ENCODE measurements around the gene LHX4. TPM values are rescaled to one million over a fixed set of nuclear protein-coding genes. Genes with fewer than 3 reads are reported as not detected.

LHX4 gene
- total RNA-seq, 2 experiments from 2014 or later = not detected

- H3K9me3 Mint-ChIP-seq = no peaks in the 10 kb centered on the region
- ChIA-PET CTCF (interaction anchor here (0.9 to 1.4 kb wide), 5 partner anchors 24 to 231 kb away, joined by 3 to 4 read pairs (median 3); no protein-coding TSS in a partner anchor), POLR2A (no interaction called here)
- H3K27me3 Mint-ChIP-seq = peaks cover 14% of the 10 kb centered on the region
- no peak overlapping the region for H3K27ac Mint-ChIP-seq
- no peak overlapping the region for H3K4me3 Mint-ChIP-seq
- H3K4me1 Mint-ChIP-seq = peaks cover 12% of the 10 kb centered on the region
- no peaks in the 10 kb centered on the region for H3K36me3 Mint-ChIP-seq (ENCODE audit: low read depth)
- DNase-seq = no peak
These were observed 17.0 kb downstream of the LHX4 start for GRCh38 chr1:180247061-180247460.

- H3K27ac Mint-ChIP-seq = no peak overlapping the region
- H3K27me3 Mint-ChIP-seq = peaks cover 9% of the 10 kb centered on the region
- no peaks in the 10 kb centered on the region for H3K36me3 Mint-ChIP-seq (ENCODE audit: low read depth)
- ChIA-PET POLR2A (no interaction called here), CTCF (interaction anchor here (0.9 to 1.4 kb wide), 5 partner anchors 25 to 231 kb away, joined by 3 to 4 read pairs (median 3); no protein-coding TSS in a partner anchor)
- H3K9me3 Mint-ChIP-seq = no peaks in the 10 kb centered on the region
- H3K4me3 Mint-ChIP-seq = no peak overlapping the region
- peaks cover 12% of the 10 kb centered on the region for H3K4me1 Mint-ChIP-seq
- no peak for DNase-seq
These were observed 17.5 kb downstream of the LHX4 start for GRCh38 chr1:180247580-180247979.

- no peak for DNase-seq
- Mint-ChIP-seq H3K9me3 (no peaks in the 10 kb centered on the region), H3K27me3 (peaks cover 9% of the 10 kb centered on the region), H3K36me3 (ENCODE audit: low read depth) (no peaks in the 10 kb centered on the region), H3K4me3 (no peak overlapping the region), H3K27ac (no peak overlapping the region), H3K4me1 (peaks cover 12% of the 10 kb centered on the region)
- ChIA-PET POLR2A (no interaction called here), CTCF (interaction anchor here (1.2 to 1.4 kb wide), 2 partner anchors 168 to 230 kb away, joined by 3 to 4 read pairs; no protein-coding TSS in a partner anchor)
These were observed 18.1 kb downstream of the LHX4 start for GRCh38 chr1:180248176-180248575.

- no peak overlapping the region for H3K27ac Mint-ChIP-seq
- H3K9me3 Mint-ChIP-seq = no peaks in the 10 kb centered on the region
These were observed 18.9 kb downstream of the LHX4 start for GRCh38 chr1:180248731-180249681.

GRCh38 chr1:180249725-180250498, 19.8 kb downstream of the LHX4 start:
- Mint-ChIP-seq H3K27ac (no peak overlapping the region), H3K36me3 (ENCODE audit: low read depth) (no peaks in the 10 kb centered on the region), H3K27me3 (peaks cover 4% of the 10 kb centered on the region), H3K4me3 (no peak overlapping the region), H3K4me1 (peaks cover 12% of the 10 kb centered on the region), H3K9me3 (no peaks in the 10 kb centered on the region)
- ChIA-PET POLR2A (no interaction called here), CTCF (interaction anchor here (0.8 to 1.2 kb wide), 3 partner anchors 64 to 1275 kb away, joined by 3 to 5 read pairs (median 3); no protein-coding TSS in a partner anchor)
- DNase-seq = no peak

More at GRCh38 chr1:180248731-180249681, 18.9 kb downstream of the LHX4 start:
- H3K36me3 Mint-ChIP-seq (ENCODE audit: low read depth) = no peaks in the 10 kb centered on the region
- POLR2A ChIA-PET = interaction anchor here (0.6 kb wide), 1 partner anchor 166 kb away, joined by 3 read pairs; no protein-coding TSS in a partner anchor
- no peak overlapping the region for H3K4me3 Mint-ChIP-seq
- DNase-seq = no peak
- CTCF ChIA-PET = interaction anchor here (0.8 to 1.4 kb wide), 4 partner anchors 63 to 1274 kb away, joined by 3 to 5 read pairs (median 4); no protein-coding TSS in a partner anchor
- peaks cover 12% of the 10 kb centered on the region for H3K4me1 Mint-ChIP-seq
- peaks cover 8% of the 10 kb centered on the region for H3K27me3 Mint-ChIP-seq

- POLR2A ChIA-PET = no interaction called here
- no peaks in the 10 kb centered on the region for H3K36me3 Mint-ChIP-seq (ENCODE audit: low read depth)
- no peaks in the 10 kb centered on the region for H3K9me3 Mint-ChIP-seq
- CTCF ChIA-PET = no interaction called here
- no peak for DNase-seq
- H3K4me1 Mint-ChIP-seq = peaks cover 12% of the 10 kb centered on the region
- peaks cover 4% of the 10 kb centered on the region for H3K27me3 Mint-ChIP-seq
- H3K27ac Mint-ChIP-seq = no peak overlapping the region
- no peak overlapping the region for H3K4me3 Mint-ChIP-seq
These were observed 20.4 kb downstream of the LHX4 start for GRCh38 chr1:180250499-180250770.

- no peak overlapping the region for H3K4me3 Mint-ChIP-seq
- H3K27me3 Mint-ChIP-seq = peaks cover 4% of the 10 kb centered on the region
- no peak overlapping the region for H3K27ac Mint-ChIP-seq
- H3K9me3 Mint-ChIP-seq = no peaks in the 10 kb centered on the region
- POLR2A ChIA-PET = no interaction called here
- H3K36me3 Mint-ChIP-seq (ENCODE audit: low read depth) = no peaks in the 10 kb centered on the region
- CTCF ChIA-PET = interaction anchor here (1.1 to 5.3 kb wide), 3 partner anchors 63 to 228 kb away, joined by 3 to 44 read pairs (median 16); no protein-coding TSS in a partner anchor
- peaks cover 12% of the 10 kb centered on the region for H3K4me1 Mint-ChIP-seq
- no peak for DNase-seq
These were observed 20.9 kb downstream of the LHX4 start for GRCh38 chr1:180250883-180251509.

- ChIA-PET CTCF (interaction anchor here (1.1 to 5.3 kb wide), 7 partner anchors 10 to 232 kb away, joined by 3 to 44 read pairs (median 4); no protein-coding TSS in a partner anchor), POLR2A (interaction anchor here (1.0 kb wide), 1 partner anchor 9 kb away, joined by 3 read pairs; no protein-coding TSS in a partner anchor)
- H3K27ac Mint-ChIP-seq = no peak overlapping the region
- no peaks in the 10 kb centered on the region for H3K36me3 Mint-ChIP-seq (ENCODE audit: low read depth)
- no peaks in the 10 kb centered on the region for H3K9me3 Mint-ChIP-seq
- peaks cover 4% of the 10 kb centered on the region for H3K27me3 Mint-ChIP-seq
- peaks cover 12% of the 10 kb centered on the region for H3K4me1 Mint-ChIP-seq
- DNase-seq = no peak
- H3K4me3 Mint-ChIP-seq = no peak overlapping the region
These were observed 21.7 kb downstream of the LHX4 start for GRCh38 chr1:180251526-180252305.

- Mint-ChIP-seq H3K27me3 (peaks cover 4% of the 10 kb centered on the region), H3K4me1 (peaks cover 5% of the 10 kb centered on the region), H3K9me3 (no peaks in the 10 kb centered on the region), H3K27ac (no peak overlapping the region), H3K4me3 (no peak overlapping the region), H3K36me3 (ENCODE audit: low read depth) (no peaks in the 10 kb centered on the region)
- POLR2A ChIA-PET = interaction anchor here (1.0 to 1.3 kb wide), 2 partner anchors 8 to 17 kb away, joined by 3 read pairs; no protein-coding TSS in a partner anchor
- peak; percentile 75 for DNase-seq
- CTCF ChIA-PET = interaction anchor here (0.8 to 5.3 kb wide), 16 partner anchors 9 to 233 kb away, joined by 3 to 44 read pairs (median 4); no protein-coding TSS in a partner anchor
These were observed 22.8 kb downstream of the LHX4 start for GRCh38 chr1:180252638-180253536.

GRCh38 chr1:180253585-180254495, 23.8 kb downstream of the LHX4 start:
- Mint-ChIP-seq H3K27ac (no peak overlapping the region), H3K9me3 (no peaks in the 10 kb centered on the region), H3K4me3 (no peak overlapping the region), H3K4me1 (peaks cover 5% of the 10 kb centered on the region), H3K36me3 (ENCODE audit: low read depth) (no peaks in the 10 kb centered on the region), H3K27me3 (peaks cover 4% of the 10 kb centered on the region)
- ChIA-PET CTCF (interaction anchor here (1.0 to 5.3 kb wide), 12 partner anchors 8 to 232 kb away, joined by 3 to 44 read pairs (median 4); no protein-coding TSS in a partner anchor), POLR2A (interaction anchor here (1.3 kb wide), 1 partner anchor 16 kb away, joined by 3 read pairs; no protein-coding TSS in a partner anchor)
- no peak for DNase-seq

All from activated CD4-positive, alpha-beta memory T cell treated with anti-CD3 and anti-CD28 coated beads, Interleukin-2, amount 10 ng/mL, durations not matched to agents 7 days and 5 days (primary cell).